ENCODE results near the gene KRTAP9-2.

Gene KRTAP9-2

GRCh38 chr17:41211845-41212466 is 14.5 kb upstream of the KRTAP9-2 start:
- H3K4me3 ChIP-seq (ENCODE audit: low read depth, low read length) = no peak overlapping the region
- no peaks in the 10 kb centered on the region for H3K36me3 ChIP-seq
- TF ChIP-seq, protein P1, sequence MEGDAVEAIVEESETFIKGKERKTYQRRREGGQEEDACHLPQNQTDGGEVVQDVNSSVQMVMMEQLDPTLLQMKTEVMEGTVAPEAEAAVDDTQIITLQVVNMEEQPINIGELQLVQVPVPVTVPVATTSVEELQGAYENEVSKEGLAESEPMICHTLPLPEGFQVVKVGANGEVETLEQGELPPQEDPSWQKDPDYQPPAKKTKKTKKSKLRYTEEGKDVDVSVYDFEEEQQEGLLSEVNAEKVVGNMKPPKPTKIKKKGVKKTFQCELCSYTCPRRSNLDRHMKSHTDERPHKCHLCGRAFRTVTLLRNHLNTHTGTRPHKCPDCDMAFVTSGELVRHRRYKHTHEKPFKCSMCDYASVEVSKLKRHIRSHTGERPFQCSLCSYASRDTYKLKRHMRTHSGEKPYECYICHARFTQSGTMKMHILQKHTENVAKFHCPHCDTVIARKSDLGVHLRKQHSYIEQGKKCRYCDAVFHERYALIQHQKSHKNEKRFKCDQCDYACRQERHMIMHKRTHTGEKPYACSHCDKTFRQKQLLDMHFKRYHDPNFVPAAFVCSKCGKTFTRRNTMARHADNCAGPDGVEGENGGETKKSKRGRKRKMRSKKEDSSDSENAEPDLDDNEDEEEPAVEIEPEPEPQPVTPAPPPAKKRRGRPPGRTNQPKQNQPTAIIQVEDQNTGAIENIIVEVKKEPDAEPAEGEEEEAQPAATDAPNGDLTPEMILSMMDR (IDR thresholded peaks at IDR 0.05; ENCODE audit: low read depth, low read length) = no peak
- H3K4me1 ChIP-seq = no peaks in the 10 kb centered on the region
- no peak for DNase-seq
- H3K27me3 ChIP-seq = peaks cover 51% of the 10 kb centered on the region
- H3K9me3 ChIP-seq = no peaks in the 10 kb centered on the region

- DNase-seq = no peak
Observed at GRCh38 chr17:41212524-41213169, 13.8 kb upstream of the KRTAP9-2 start.

GRCh38 chr17:41215681-41216080 is 10.8 kb upstream of the KRTAP9-2 start:
- no peaks in the 10 kb centered on the region for H3K36me3 ChIP-seq

More at GRCh38 chr17:41212524-41213169, 13.8 kb upstream of the KRTAP9-2 start:
- Histone ChIP-seq H3K27me3 (peaks cover 50% of the 10 kb centered on the region), H3K9me3 (no peaks in the 10 kb centered on the region), H3K4me1 (no peaks in the 10 kb centered on the region), H3K36me3 (no peaks in the 10 kb centered on the region), H3K4me3 (ENCODE audit: low read depth, low read length) (no peak overlapping the region)
- TF ChIP-seq, protein P1 (IDR thresholded peaks at IDR 0.05; ENCODE audit: low read depth, low read length) = no peak

GRCh38 chr17:41223821-41224220 is 2.6 kb upstream of the KRTAP9-2 start:
- peaks cover 39% of the 10 kb centered on the region for H3K27me3 ChIP-seq
- no peaks in the 10 kb centered on the region for H3K36me3 ChIP-seq
- no peaks in the 10 kb centered on the region for H3K9me3 ChIP-seq
- TF ChIP-seq, protein P1 (IDR thresholded peaks at IDR 0.05; ENCODE audit: low read depth, low read length) = no peak
- no peak for DNase-seq
- no peaks in the 10 kb centered on the region for H3K4me1 ChIP-seq
- no peak overlapping the region for H3K4me3 ChIP-seq (ENCODE audit: low read depth, low read length)

More at GRCh38 chr17:41215681-41216080, 10.8 kb upstream of the KRTAP9-2 start:
- Histone ChIP-seq H3K4me1 (no peaks in the 10 kb centered on the region), H3K9me3 (no peaks in the 10 kb centered on the region), H3K4me3 (ENCODE audit: low read depth, low read length) (no peak overlapping the region), H3K27me3 (peaks cover 43% of the 10 kb centered on the region)
- no peak for DNase-seq
- TF ChIP-seq, protein P1 (IDR thresholded peaks at IDR 0.05; ENCODE audit: low read depth, low read length) = no peak

- Histone ChIP-seq H3K36me3 (no peaks in the 10 kb centered on the region), H3K4me3 (ENCODE audit: low read depth, low read length) (no peak overlapping the region), H3K4me1 (no peaks in the 10 kb centered on the region), H3K9me3 (no peaks in the 10 kb centered on the region), H3K27me3 (peaks cover 41% of the 10 kb centered on the region)
- DNase-seq = no peak
- TF ChIP-seq, protein P1 (IDR thresholded peaks at IDR 0.05; ENCODE audit: low read depth, low read length) = no peak
Observed at GRCh38 chr17:41226051-41226450, 397 bp upstream of the KRTAP9-2 start.

DNA sequence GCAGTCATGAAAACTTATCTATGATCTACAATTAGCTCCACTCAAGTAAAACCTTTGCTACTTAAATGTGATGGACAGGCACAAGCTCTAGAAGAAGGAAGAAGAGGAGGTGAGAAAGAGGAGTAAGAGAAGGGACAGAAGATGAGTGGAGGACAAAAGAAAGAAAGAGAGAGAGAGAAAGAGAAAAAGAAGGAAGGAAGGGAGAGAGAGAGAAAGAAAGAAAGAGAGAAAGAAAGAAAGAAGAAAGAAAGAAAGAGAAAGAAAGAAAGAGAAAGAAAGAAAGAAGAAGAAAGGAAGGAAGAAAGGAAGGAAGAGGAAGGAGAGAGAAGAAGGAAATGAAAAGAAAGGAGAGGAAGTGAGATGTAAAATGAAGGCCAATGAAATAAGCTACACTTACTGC is 3.6 kb downstream of the KRTAP9-2 start:
- DNase-seq = no peak
- Histone ChIP-seq H3K9me3 (no peaks in the 10 kb centered on the region), H3K4me1 (no peaks in the 10 kb centered on the region), H3K4me3 (ENCODE audit: low read depth, low read length) (no peak overlapping the region), H3K36me3 (no peaks in the 10 kb centered on the region), H3K27me3 (peaks cover 48% of the 10 kb centered on the region)
- TF ChIP-seq, protein P1 (IDR thresholded peaks at IDR 0.05; ENCODE audit: low read depth, low read length) = no peak

All from BE2C (cell line).